GM21529 (cell line): ENCODE data around the gene IL15RA.
"Not testable (repeated sequence)": the region's sequence is repeated elsewhere in the genome, so short reads cannot be mapped to it uniquely, and the experiment has no call there.

Experiments used
- ATAC-seq: cut with Tn5 transposase; IDR thresholded peaks from one replicate; pipeline ENCODE4 v1.9.1; 2021; ENCODE audit not compliant: unreplicated experiment

Gene IL15RA

GRCh38 chr10:5970527-5970926 is 6.8 kb downstream of the IL15RA start:
- ATAC-seq = no peak

GRCh38 chr10:5970066-5970465 is 7.3 kb downstream of the IL15RA start:
- ATAC-seq = no peak

- no peak for ATAC-seq
These were observed 8.5 kb downstream of the IL15RA start for GRCh38 chr10:5968681-5969453.

GRCh38 chr10:5968037-5968680 is 9.2 kb downstream of the IL15RA start:
- no peak for ATAC-seq

GRCh38 chr10:5965266-5965665 is 12.1 kb downstream of the IL15RA start:
- no peak for ATAC-seq

GRCh38 chr10:5964736-5965135 is 12.6 kb downstream of the IL15RA start:
- ATAC-seq = no peak

GRCh38 chr10:5963591-5963990 is 13.8 kb downstream of the IL15RA start:
- ATAC-seq = no peak

GRCh38 chr10:5963071-5963470 is 14.3 kb downstream of the IL15RA start:
- ATAC-seq = no peak

GRCh38 chr10:5962358-5962940 is 14.9 kb downstream of the IL15RA start:
- ATAC-seq = not testable (repeated sequence)

- no peak for ATAC-seq
These were observed 15.8 kb downstream of the IL15RA start for GRCh38 chr10:5961405-5962100.

- not testable (repeated sequence) for ATAC-seq
These were observed 16.4 kb downstream of the IL15RA start for GRCh38 chr10:5960973-5961275.

GRCh38 chr10:5960070-5960972 is 17.0 kb downstream of the IL15RA start:
- ATAC-seq = no peak

- ATAC-seq = no peak
These were observed 17.7 kb downstream of the IL15RA start for GRCh38 chr10:5959581-5960069.

- ATAC-seq = no peak
These were observed 18.2 kb downstream of the IL15RA start for GRCh38 chr10:5959142-5959541.

- no peak for ATAC-seq
These were observed 18.7 kb downstream of the IL15RA start for GRCh38 chr10:5958675-5959074.

GRCh38 chr10:5958077-5958476 is 19.3 kb downstream of the IL15RA start:
- ATAC-seq = no peak

- no peak for ATAC-seq
These were observed 21.0 kb downstream of the IL15RA start for GRCh38 chr10:5956146-5956936.

- ATAC-seq = no peak
These were observed 23.7 kb downstream of the IL15RA start for GRCh38 chr10:5953676-5954075.

- ATAC-seq = no peak
These were observed 24.5 kb downstream of the IL15RA start for GRCh38 chr10:5952731-5953385.
